Measurements from ENCODE around the gene WDR31. TPM values are rescaled to one million over a fixed set of nuclear protein-coding genes. Genes with fewer than 3 reads are reported as not detected.

WDR31 gene
- total RNA-seq: 2.2 and 3.4 TPM in 2 replicates
- long read RNA-seq, full-length matches to known transcripts: 12 of 17 reads
- long read RNA-seq, partial matches to known transcripts: 1 of 17 reads
- long read RNA-seq, other reads (novel, unspliced or antisense): 4 of 17 reads

GRCh38 chr9:113340011-113340699, at the start of gene WDR31:
Gene WDR31, minus strand, starts transcription at chr9:113340275. Its CDS starts 8,253 bp downstream, at chr9:113332022.
- H3K36me3 Mint-ChIP-seq (ENCODE audit: unreplicated experiment): no peaks in the 10 kb centered on the region

GRCh38 chr9:113389451-113389850, 49.4 kb upstream of the WDR31 start:
- no peak for DNase-seq (ENCODE audit: extremely low spot score, unreplicated experiment)
- H3K27me3 Mint-ChIP-seq (ENCODE audit: unreplicated experiment): no peaks in the 10 kb centered on the region
- H3K36me3 Mint-ChIP-seq (ENCODE audit: unreplicated experiment): peaks cover 31% of the 10 kb centered on the region
- TF ChIP-seq CTCF (IDR thresholded peaks at IDR 0.05): no peak
- no peaks in the 10 kb centered on the region for H3K9me3 Mint-ChIP-seq (ENCODE audit: unreplicated experiment)
- no peak overlapping the region for H3K4me3 Mint-ChIP-seq (ENCODE audit: unreplicated experiment)
- H3K4me1 Mint-ChIP-seq (ENCODE audit: unreplicated experiment): no peaks in the 10 kb centered on the region
- H3K27ac Mint-ChIP-seq (ENCODE audit: unreplicated experiment): no peak overlapping the region

More at GRCh38 chr9:113340011-113340699, at the start of gene WDR31:
- no peaks in the 10 kb centered on the region for H3K9me3 Mint-ChIP-seq (ENCODE audit: unreplicated experiment)
- peak; percentile 94 for DNase-seq (ENCODE audit: extremely low spot score, unreplicated experiment)
- TF ChIP-seq CTCF (IDR thresholded peaks at IDR 0.05): no peak
- peaks cover 3% of the 10 kb centered on the region for H3K27me3 Mint-ChIP-seq (ENCODE audit: unreplicated experiment)
- H3K27ac Mint-ChIP-seq (ENCODE audit: unreplicated experiment): peak within 1 kb of the TSS; percentile 90
- H3K4me1 Mint-ChIP-seq (ENCODE audit: unreplicated experiment): peaks cover 21% of the 10 kb centered on the region
- peak within 1 kb of the TSS; percentile 85 for H3K4me3 Mint-ChIP-seq (ENCODE audit: unreplicated experiment)

- Mint-ChIP-seq H3K4me1 (ENCODE audit: unreplicated experiment) (no peaks in the 10 kb centered on the region), H3K27me3 (ENCODE audit: unreplicated experiment) (no peaks in the 10 kb centered on the region), H3K4me3 (ENCODE audit: unreplicated experiment) (no peak overlapping the region), H3K36me3 (ENCODE audit: unreplicated experiment) (peaks cover 31% of the 10 kb centered on the region), H3K27ac (ENCODE audit: unreplicated experiment) (no peak overlapping the region), H3K9me3 (ENCODE audit: unreplicated experiment) (no peaks in the 10 kb centered on the region)
- TF ChIP-seq CTCF (IDR thresholded peaks at IDR 0.05): no peak
- DNase-seq (ENCODE audit: extremely low spot score, unreplicated experiment): no peak
Observed at GRCh38 chr9:113388833-113389232, 48.8 kb upstream of the WDR31 start.

GRCh38 chr9:113387560-113388230, 47.6 kb upstream of the WDR31 start:
- no peak for DNase-seq (ENCODE audit: extremely low spot score, unreplicated experiment)
- no peak overlapping the region for H3K4me3 Mint-ChIP-seq (ENCODE audit: unreplicated experiment)

More at GRCh38 chr9:113387560-113388230, 47.6 kb upstream of the WDR31 start:
- TF ChIP-seq CTCF (IDR thresholded peaks at IDR 0.05): no peak
- Mint-ChIP-seq H3K9me3 (ENCODE audit: unreplicated experiment) (no peaks in the 10 kb centered on the region), H3K4me1 (ENCODE audit: unreplicated experiment) (no peaks in the 10 kb centered on the region), H3K36me3 (ENCODE audit: unreplicated experiment) (peaks cover 31% of the 10 kb centered on the region), H3K27ac (ENCODE audit: unreplicated experiment) (no peak overlapping the region), H3K27me3 (ENCODE audit: unreplicated experiment) (no peaks in the 10 kb centered on the region)

Measured in osteocyte (in vitro differentiated cells).